ENCODE data around the gene CRYBB1.

The CRYBB1 gene

DNA sequence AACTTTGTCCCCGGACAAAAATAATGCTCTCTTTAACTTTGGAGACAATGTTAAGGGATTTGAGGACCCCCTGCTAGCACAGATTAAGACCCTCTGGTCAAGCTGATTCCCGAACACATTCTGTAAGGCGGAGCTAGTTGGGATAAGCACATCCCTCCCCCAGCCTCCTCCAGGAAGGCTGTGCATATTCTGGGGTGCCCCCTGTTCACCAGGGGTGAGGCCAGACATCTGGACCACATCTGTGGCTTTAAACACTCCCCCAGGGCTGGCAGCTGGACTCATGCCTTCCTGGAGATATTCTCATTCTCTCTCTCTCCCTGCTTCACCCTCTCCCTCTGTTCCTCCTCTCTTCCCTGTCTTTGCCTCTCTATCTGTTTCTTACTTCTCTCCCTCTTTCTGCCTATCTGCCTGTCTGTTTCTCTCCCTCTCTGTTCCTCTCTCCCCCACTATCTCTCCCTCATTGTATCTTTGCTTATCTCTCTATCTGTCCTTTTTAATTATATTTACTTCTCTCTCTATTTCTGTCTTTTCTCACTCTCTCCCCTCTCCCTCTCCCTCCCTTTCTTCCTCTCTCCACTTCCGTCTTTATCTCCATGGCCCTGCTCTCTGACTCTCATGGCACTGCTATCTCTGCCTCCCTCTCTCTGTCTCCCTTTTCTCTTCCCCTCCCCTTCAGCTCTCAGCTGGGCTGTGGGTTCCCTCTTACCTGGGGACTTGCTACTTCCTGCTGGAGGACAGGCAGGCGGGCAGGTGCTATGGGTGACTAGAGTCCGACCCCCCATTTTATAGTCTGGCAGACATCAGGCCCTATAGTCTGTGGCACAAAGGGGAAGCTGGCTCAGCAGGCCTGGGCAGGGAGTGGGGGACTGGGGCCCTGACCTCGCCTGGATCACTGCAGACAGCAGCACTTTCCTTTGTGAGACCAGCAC lies at the start of gene CRYBB1:
TSS of gene CRYBB1 (minus strand) at position 757 of the 929 bp plus-strand sequence. CDS start 1,708 bp downstream, outside the sequence.
- TF ChIP-seq, protein P1, sequence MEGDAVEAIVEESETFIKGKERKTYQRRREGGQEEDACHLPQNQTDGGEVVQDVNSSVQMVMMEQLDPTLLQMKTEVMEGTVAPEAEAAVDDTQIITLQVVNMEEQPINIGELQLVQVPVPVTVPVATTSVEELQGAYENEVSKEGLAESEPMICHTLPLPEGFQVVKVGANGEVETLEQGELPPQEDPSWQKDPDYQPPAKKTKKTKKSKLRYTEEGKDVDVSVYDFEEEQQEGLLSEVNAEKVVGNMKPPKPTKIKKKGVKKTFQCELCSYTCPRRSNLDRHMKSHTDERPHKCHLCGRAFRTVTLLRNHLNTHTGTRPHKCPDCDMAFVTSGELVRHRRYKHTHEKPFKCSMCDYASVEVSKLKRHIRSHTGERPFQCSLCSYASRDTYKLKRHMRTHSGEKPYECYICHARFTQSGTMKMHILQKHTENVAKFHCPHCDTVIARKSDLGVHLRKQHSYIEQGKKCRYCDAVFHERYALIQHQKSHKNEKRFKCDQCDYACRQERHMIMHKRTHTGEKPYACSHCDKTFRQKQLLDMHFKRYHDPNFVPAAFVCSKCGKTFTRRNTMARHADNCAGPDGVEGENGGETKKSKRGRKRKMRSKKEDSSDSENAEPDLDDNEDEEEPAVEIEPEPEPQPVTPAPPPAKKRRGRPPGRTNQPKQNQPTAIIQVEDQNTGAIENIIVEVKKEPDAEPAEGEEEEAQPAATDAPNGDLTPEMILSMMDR (IDR thresholded peaks at IDR 0.05; ENCODE audit: extremely low read depth, missing control alignments): no peak

DNA sequence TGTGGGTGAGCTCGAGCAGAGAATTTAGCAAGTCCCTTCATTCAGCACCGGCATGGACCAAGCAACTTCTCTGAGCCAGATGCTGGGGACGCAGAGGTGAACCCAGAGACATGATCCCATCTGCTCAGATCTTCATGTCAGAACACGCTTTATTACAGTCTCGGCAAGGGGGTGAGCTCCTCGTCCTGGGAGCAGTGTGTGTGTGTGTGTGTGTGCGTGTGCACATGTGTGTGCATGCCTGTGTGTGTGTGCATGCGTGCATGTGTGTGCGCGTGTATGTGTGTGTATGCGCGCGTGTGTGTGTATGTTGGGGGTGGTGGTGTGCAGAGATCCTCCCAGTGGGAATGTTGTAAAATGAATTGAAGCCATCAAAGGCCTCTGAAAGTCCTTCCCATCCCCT lies 49.3 kb upstream of the CRYBB1 start:
- DNase-seq (ENCODE audit: low spot score): no peak
- TF ChIP-seq, protein P1 (IDR thresholded peaks at IDR 0.05; ENCODE audit: extremely low read depth, missing control alignments): no peak

More for the DNA sequence above, at the start of gene CRYBB1:
- no peak for DNase-seq (ENCODE audit: low spot score)

DNA sequence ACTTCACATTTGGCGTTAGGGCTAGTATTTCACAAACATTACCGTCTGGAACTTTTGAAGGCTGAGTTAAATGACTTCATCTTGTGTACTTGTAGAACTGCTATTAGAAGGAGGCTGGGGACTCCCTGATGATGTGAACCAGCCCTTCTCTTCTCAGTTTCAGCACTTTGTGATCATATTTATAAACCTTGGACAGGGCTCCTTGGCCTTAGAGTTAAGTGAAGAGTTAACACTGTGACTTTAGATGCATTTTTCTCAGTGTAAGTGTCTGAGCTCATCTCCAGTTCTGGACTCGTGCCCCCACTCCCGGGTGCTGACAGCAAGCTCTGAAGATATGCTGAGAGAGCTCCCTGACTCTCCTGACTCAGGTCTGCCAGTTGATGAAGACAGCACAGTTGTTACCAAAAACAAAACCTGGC lies 48.0 kb upstream of the CRYBB1 start:
- TF ChIP-seq, protein P1 (IDR thresholded peaks at IDR 0.05; ENCODE audit: extremely low read depth, missing control alignments): no peak
- DNase-seq (ENCODE audit: low spot score): no peak

DNA sequence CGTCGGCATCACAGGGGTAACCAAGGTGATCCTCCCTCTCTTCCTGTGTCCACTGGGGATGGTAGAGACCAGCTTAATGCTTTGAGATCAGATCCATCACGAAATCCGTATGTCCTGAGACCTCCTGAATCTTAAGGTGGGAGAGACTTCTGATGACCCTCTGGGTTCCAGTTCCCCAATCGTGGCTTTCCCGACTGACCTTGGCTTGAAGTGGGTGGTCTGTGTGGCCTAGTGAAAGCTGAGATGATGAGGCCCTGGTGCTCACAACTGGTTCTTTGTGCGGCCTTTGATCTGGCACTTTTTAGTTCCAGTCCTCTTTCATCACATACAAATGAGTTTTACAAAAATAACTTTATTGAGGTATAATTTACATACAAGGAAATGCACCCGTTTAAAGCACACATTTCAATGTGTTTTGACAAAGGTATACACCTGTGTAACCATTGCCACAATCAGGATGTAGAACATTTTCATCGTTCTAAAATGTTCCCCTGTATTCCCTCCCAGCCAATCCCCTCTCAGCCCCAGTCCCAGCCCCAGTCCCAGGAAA lies 45.6 kb upstream of the CRYBB1 start:
- TF ChIP-seq, protein P1 (IDR thresholded peaks at IDR 0.05; ENCODE audit: extremely low read depth, missing control alignments): no peak
- no peak for DNase-seq (ENCODE audit: low spot score)

DNA sequence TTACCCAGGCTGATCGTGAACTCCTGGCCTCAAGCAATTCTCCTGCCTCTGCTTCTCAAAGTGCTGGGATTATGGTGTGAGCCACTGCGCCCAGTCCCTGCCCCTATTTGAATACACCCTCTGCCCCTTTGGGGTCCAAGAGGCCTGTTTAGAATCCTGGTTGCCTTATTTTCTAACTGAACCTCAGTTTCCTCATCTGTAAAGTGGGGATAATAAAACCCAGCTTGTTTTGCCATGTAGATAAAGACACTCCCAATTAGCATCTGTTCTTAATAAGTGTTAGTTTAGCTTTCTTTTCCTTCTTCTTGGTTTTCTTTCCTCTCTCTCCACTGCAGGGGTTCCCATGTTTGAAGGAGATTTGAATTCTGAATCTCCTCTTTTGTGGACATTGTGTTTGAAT lies 44.3 kb upstream of the CRYBB1 start:
- TF ChIP-seq, protein P1 (IDR thresholded peaks at IDR 0.05; ENCODE audit: extremely low read depth, missing control alignments): no peak

DNA sequence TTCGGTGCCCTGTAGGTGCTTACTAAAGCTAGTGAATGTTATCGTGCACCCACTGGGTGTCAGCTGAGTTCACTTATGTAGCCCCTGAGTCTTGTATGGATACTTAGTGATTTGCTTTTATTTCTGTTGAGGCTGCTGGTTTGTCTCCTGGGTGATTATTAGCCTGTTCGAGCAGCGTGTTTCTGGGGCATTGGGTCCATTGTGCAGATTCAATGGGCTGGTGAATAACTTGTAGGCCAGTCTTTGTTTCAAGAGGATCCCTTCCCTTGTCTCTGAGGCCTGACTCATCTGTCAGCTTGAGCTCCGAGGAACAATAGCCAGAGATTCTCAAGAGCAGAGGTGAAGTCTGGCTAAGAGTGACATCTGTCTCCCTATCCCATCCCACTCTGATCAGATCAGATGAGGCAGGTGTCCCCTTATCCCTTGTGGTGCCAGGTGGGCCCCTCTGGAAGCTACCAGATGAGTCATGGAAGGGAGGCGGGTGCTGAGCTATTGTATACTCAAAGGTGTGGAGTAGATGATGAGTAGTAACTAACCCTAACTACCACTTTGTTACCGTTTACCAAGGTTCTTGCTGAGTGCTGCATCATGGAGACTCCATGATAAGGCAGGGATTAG lies 43.2 kb upstream of the CRYBB1 start:
- DNase-seq (ENCODE audit: low spot score): no peak
- TF ChIP-seq, protein P1 (IDR thresholded peaks at IDR 0.05; ENCODE audit: extremely low read depth, missing control alignments): no peak

More for the DNA sequence above, 44.3 kb upstream of the CRYBB1 start:
- DNase-seq (ENCODE audit: low spot score): no peak

DNA sequence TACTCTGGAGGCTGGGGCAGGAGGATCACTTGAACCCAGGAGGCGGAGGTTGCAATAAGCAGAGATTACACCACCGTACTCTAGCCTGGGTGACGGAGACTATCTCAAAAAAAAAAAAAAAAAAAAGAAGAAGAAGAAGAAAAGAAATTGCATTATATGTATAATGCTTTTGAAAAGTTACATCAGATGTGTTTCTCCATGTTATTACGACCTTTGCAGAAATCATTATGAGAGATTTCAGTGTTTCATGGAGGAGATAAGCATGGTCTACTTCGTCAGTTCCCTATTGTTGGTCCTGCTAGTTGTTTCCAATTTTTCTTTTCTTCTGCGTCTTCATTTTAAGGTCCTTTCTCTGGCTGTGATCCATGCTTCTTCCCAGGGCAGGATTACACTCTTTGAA lies 42.5 kb upstream of the CRYBB1 start:
- TF ChIP-seq, protein P1 (IDR thresholded peaks at IDR 0.05; ENCODE audit: extremely low read depth, missing control alignments): no peak
- DNase-seq (ENCODE audit: low spot score): no peak
